Mesendoderm (in vitro differentiated cells): ENCODE results near the gene WIPF3.

Experiments used
- DNase-seq: peaks from one replicate; pipeline ENCODE4 v3.0.0; 2013
- H2AK5ac ChIP-seq: 2 replicates; pipeline ENCODE4 v1.6.1; 2013; ENCODE audit warnings: low read length, inconsistent platforms
- H2BK120ac ChIP-seq: 2 replicates; pipeline ENCODE4 v1.6.1; 2013; ENCODE audit warnings: low read depth, mild to moderate bottlenecking, low read length, moderate library complexity, mixed read lengths
- H2BK15ac ChIP-seq: replicated peaks from 2 replicates; pipeline ENCODE4 v1.6.1; 2013; ENCODE audit warnings: low read depth, mild to moderate bottlenecking, moderate library complexity
- H2BK5ac ChIP-seq: 2 replicates; pipeline ENCODE4 v1.6.1; 2013; ENCODE audit warnings: low read length, inconsistent platforms
- H3K18ac ChIP-seq: 2 replicates; pipeline ENCODE4 v1.6.1; 2013; ENCODE audit warnings: mild to moderate bottlenecking, low read length, mixed read lengths
- H3K23ac ChIP-seq: one replicate; pipeline ENCODE4 v1.6.1; 2013; ENCODE audit warnings: low read length
- H3K27ac ChIP-seq: 2 replicates; pipeline ENCODE4 v1.5.1; 2013; ENCODE audit warnings: low read depth, mild to moderate bottlenecking, inconsistent platforms, low read length, moderate library complexity
- H3K27me3 ChIP-seq: 2 replicates; pipeline ENCODE4 v1.6.1; 2013; ENCODE audit warnings: low read length, control low read depth, mild to moderate bottlenecking, inconsistent platforms; ENCODE audit not compliant: insufficient read depth, poor library complexity
- H3K36me3 ChIP-seq: 2 replicates; pipeline ENCODE4 v1.6.1; 2013; ENCODE audit warnings: low read length, inconsistent platforms; ENCODE audit not compliant: control insufficient read depth, insufficient read depth
- H3K4ac ChIP-seq: one replicate; pipeline ENCODE4 v1.6.1; 2013; ENCODE audit warnings: low read depth, mild to moderate bottlenecking, low read length, moderate library complexity
- H3K4me1 ChIP-seq: 2 replicates; pipeline ENCODE4 v1.6.1; 2013; ENCODE audit warnings: low read depth, low read length, inconsistent platforms; ENCODE audit not compliant: control insufficient read depth
- H3K4me2 ChIP-seq: 2 replicates; pipeline ENCODE4 v1.6.1; 2013; ENCODE audit warnings: low read length
- H3K4me3 ChIP-seq: 2 replicates; pipeline ENCODE4 v1.5.1; 2013; ENCODE audit warnings: mild to moderate bottlenecking, low read length
- H3K56ac ChIP-seq: one replicate; pipeline ENCODE4 v1.6.1; 2013; ENCODE audit warnings: low read length
- H3K79me1 ChIP-seq: 2 replicates; pipeline ENCODE4 v1.6.1; 2013; ENCODE audit warnings: low read length, inconsistent platforms
- H3K79me2 ChIP-seq: 2 replicates; pipeline ENCODE4 v1.6.1; 2013; ENCODE audit warnings: mild to moderate bottlenecking, low read length; ENCODE audit not compliant: control insufficient read depth, insufficient read depth
- H3K9ac ChIP-seq: 2 replicates; pipeline ENCODE4 v1.6.1; 2013; ENCODE audit warnings: low read length, inconsistent platforms
- H4K5ac ChIP-seq: one replicate; pipeline ENCODE4 v1.6.1; 2013; ENCODE audit warnings: low read length
- H4K8ac ChIP-seq: one replicate; pipeline ENCODE4 v1.6.1; 2013; ENCODE audit warnings: low read depth, mild to moderate bottlenecking, control low read depth, low read length, moderate library complexity
- WGBS: extraction: QIAGEN DNeasy Blood & Tissue Kit; methylation state at CpG from one replicate; pipeline ENCODE4 v1.1.7; 2013; ENCODE audit warnings: low lambda C conversion rate, missing lambda C conversion rate; ENCODE audit not compliant: insufficient coverage; ENCODE audit errors: extremely low coverage; 5-methylcytosine and 5-hydroxymethylcytosine counted together

Gene WIPF3

DNA sequence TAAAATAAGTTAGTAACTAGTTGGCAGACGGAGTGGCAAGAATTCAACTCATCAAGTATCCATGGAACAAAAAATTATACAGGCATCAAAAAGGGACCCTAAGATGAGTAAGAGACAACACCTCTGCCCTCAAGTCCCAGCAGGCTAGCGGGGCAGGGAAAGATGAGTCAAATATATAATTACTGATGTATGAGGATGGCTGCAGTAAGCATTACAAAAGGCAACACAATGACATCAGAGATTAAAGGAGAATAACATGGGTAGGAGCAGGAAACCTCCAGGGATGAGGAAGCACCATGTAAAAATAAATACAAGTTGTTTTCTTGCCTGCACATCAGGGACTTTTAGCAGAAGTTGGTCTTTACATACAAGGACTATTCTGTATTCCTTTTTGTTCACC, 133.9 kb downstream of the WIPF3 start:
- no peak overlapping the region for H3K18ac ChIP-seq
- H3K27me3 ChIP-seq = no peaks in the 10 kb centered on the region
- no peak overlapping the region for H3K4me2 ChIP-seq
- no peak overlapping the region for H3K27ac ChIP-seq
- no peak overlapping the region for H3K9ac ChIP-seq
- H4K8ac ChIP-seq = no peak overlapping the region
- H2BK120ac ChIP-seq = no peak overlapping the region
- H3K23ac ChIP-seq = no peak overlapping the region
- H3K56ac ChIP-seq = no peak overlapping the region
- H3K4me1 ChIP-seq = no peaks in the 10 kb centered on the region
- whole genome bisulfite sequencing = no CpG with 5 or more reads among the region's 2 CpGs
- no peak overlapping the region for H4K5ac ChIP-seq
- H3K79me2 ChIP-seq = no peaks in the 10 kb centered on the region
- H3K4me3 ChIP-seq = no peak overlapping the region
- DNase-seq = no peak
- H2BK15ac ChIP-seq = no peak overlapping the region
- H2BK5ac ChIP-seq = no peak overlapping the region
- no peaks in the 10 kb centered on the region for H3K79me1 ChIP-seq
- H3K36me3 ChIP-seq = peaks cover 17% of the 10 kb centered on the region
- H2AK5ac ChIP-seq = no peak overlapping the region
- H3K4ac ChIP-seq = no peak overlapping the region

DNA sequence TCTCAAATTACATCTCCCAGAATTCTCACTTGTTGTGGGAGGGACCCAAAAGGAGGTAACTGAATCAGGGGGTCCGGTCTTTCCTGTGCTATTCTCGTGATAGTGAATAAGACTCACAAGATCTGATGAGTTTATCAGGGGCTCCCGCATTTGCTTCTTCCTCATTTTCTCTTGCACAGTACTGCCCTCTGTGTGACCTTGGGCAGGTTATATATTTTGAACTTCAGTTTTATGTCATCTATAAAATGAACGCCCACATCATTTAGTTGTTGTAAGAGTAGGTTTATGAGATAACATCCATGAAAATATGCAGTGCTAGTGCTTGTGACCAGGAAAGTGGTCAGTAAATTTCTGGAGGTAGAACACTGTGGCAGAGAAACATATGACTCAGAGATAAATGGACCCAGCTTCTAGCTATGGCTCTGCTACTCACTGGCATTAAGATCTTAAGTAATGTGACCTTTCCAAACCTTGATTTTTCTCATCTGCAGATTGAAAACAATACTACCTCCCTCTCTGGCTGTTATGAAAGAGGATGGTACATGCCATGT, 139.0 kb downstream of the WIPF3 start:
- Histone ChIP-seq H3K4me1 (no peaks in the 10 kb centered on the region), H2BK15ac (no peak overlapping the region), H3K18ac (no peak overlapping the region), H4K8ac (no peak overlapping the region), H3K23ac (no peak overlapping the region), H3K9ac (no peak overlapping the region), H2BK5ac (no peak overlapping the region), H3K36me3 (peaks cover 12% of the 10 kb centered on the region), H3K79me2 (no peaks in the 10 kb centered on the region), H3K4me3 (no peak overlapping the region), H3K4me2 (no peak overlapping the region), H2AK5ac (no peak overlapping the region), H3K56ac (no peak overlapping the region), H2BK120ac (no peak overlapping the region), H3K27me3 (no peaks in the 10 kb centered on the region), H3K4ac (no peak overlapping the region), H3K27ac (no peak overlapping the region), H4K5ac (no peak overlapping the region), H3K79me1 (no peaks in the 10 kb centered on the region)
- DNase-seq = no peak
- no CpG with 5 or more reads among the region's 4 CpGs for WGBS

DNA sequence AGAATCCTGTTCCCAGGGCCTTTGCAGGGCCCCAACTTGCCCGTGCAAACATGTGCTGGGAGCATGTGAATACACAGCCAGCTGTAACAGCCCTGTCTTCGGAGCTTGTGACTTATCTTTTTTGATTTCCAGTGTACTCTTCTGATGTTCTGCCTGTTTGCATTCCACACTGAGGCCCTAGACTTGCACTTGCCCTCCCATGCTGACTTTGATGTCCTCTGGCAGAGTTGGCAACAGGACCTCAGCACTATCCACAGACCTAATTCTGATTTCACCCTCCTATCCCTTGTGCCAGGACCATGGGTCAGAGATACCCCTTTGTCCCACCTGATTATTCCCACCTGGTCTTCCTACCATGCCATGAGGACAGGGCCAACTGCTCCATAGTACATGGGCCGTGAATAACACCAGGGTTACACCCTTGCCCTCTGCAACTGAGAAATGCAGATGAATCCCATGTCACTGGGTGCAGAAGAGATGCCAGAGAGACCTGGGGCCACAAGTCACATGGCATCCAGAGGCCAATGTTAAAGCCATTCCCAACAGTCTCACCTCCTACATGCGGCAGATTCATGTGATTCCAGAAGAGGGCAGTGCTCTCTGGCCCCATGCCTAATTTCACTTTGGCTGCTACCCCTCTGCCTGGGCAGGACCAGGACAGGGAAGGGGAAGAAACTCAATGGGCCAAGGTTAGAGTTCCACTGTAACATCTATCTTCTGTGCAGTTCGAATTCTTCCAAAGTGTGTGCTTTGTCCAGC, 140.3 kb downstream of the WIPF3 start:
- H3K23ac ChIP-seq = no peak overlapping the region
- H3K18ac ChIP-seq = no peak overlapping the region
- H3K4me3 ChIP-seq = no peak overlapping the region
- peaks cover 11% of the 10 kb centered on the region for H3K36me3 ChIP-seq
- H2BK120ac ChIP-seq = no peak overlapping the region
- no peak overlapping the region for H3K9ac ChIP-seq
- no peak overlapping the region for H2AK5ac ChIP-seq
- no peak overlapping the region for H2BK5ac ChIP-seq
- H3K4me2 ChIP-seq = no peak overlapping the region
- H3K79me1 ChIP-seq = no peaks in the 10 kb centered on the region
- H3K4ac ChIP-seq = no peak overlapping the region
- H3K79me2 ChIP-seq = no peaks in the 10 kb centered on the region
- H3K27ac ChIP-seq = no peak overlapping the region
- no peak overlapping the region for H4K5ac ChIP-seq
- no CpG with 5 or more reads among the region's 5 CpGs for WGBS
- no peaks in the 10 kb centered on the region for H3K4me1 ChIP-seq
- H4K8ac ChIP-seq = no peak overlapping the region
- DNase-seq = peak; percentile 78
- H2BK15ac ChIP-seq = no peak overlapping the region
- H3K56ac ChIP-seq = no peak overlapping the region
- H3K27me3 ChIP-seq = no peaks in the 10 kb centered on the region

DNA sequence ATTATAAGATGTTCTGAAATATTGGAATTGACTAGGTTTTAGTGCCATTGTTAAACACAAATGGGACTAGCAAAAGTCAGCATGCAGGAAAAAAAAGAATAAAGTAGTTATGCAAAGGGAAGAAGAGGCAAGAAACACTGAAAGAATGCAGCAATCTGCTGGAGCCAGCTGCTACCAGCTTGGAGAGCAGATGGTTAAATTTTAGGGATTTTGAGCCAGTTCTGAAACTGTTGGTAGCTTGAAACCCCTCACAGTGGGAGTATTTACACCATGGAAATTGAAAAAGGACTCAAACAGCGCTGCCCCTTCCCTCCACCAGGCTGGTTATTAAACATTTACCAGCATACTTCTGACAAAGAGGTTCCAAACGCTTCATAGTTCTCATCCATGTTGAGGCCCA, 142.3 kb downstream of the WIPF3 start:
- Histone ChIP-seq H2BK5ac (no peak overlapping the region), H3K4me1 (no peaks in the 10 kb centered on the region), H3K56ac (no peak overlapping the region), H4K8ac (no peak overlapping the region), H3K27me3 (no peaks in the 10 kb centered on the region), H3K4ac (no peak overlapping the region), H3K23ac (no peak overlapping the region), H3K79me2 (no peaks in the 10 kb centered on the region), H2AK5ac (no peak overlapping the region), H3K4me2 (no peak overlapping the region), H2BK120ac (no peak overlapping the region), H3K18ac (no peak overlapping the region), H3K27ac (no peak overlapping the region), H2BK15ac (no peak overlapping the region), H4K5ac (no peak overlapping the region), H3K9ac (no peak overlapping the region), H3K4me3 (no peak overlapping the region), H3K79me1 (no peaks in the 10 kb centered on the region), H3K36me3 (peaks cover 7% of the 10 kb centered on the region)
- no peak for DNase-seq
- no CpG with 5 or more reads among the region's 2 CpGs for WGBS

DNA sequence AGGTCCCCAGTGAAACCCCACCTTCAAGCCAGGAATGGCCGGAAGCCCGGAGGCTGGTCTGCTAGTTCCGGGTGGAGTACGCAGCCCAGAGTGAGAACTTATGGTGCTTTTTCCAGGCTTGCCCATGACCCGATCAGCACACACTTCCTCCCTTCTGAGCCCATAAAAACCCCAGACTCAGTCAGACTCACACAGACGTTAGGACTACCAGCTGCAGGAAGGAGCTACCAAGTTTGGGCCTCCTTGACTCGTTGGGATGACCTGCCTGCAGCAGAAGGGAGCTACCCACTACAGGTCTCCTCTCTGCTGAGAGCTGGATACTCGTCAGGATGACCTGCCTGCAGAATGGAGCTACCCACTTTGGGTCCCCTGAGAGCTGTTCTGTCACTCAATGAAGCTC, 144.2 kb downstream of the WIPF3 start:
- Histone ChIP-seq H3K9ac (no peak overlapping the region), H4K8ac (no peak overlapping the region)
- no CpG with 5 or more reads among the region's 8 CpGs for WGBS

DNA sequence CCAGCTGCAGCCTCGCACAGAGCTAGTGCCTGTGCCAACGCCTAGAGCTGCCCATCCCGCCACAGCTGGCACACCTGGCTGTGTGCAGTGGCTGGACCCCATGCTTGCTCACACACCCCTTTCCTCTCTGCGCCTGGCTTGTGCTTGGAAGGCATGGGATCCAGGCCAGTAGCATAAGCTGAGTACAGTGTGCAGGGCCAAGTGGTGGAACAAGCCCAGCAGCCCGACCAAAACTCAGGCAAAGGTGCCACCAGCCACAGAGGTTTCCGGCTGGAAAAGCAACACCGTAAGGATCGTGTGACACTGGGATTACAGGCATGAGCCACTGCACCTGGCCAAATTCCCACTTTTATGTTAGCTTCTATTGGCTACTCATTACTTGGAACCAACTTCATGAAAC, 144.9 kb downstream of the WIPF3 start:
- H2AK5ac ChIP-seq = no peak overlapping the region
- peaks cover 4% of the 10 kb centered on the region for H3K36me3 ChIP-seq

More for the DNA sequence above, 144.2 kb downstream of the WIPF3 start:
- Histone ChIP-seq H3K4me2 (no peak overlapping the region), H3K56ac (no peak overlapping the region), H3K79me2 (no peaks in the 10 kb centered on the region), H2BK15ac (no peak overlapping the region), H3K27me3 (no peaks in the 10 kb centered on the region), H3K4me1 (no peaks in the 10 kb centered on the region), H4K5ac (no peak overlapping the region), H2BK120ac (no peak overlapping the region), H3K23ac (no peak overlapping the region), H3K4me3 (no peak overlapping the region), H3K27ac (no peak overlapping the region), H2BK5ac (no peak overlapping the region), H2AK5ac (no peak overlapping the region), H3K18ac (no peak overlapping the region), H3K79me1 (no peaks in the 10 kb centered on the region), H3K4ac (no peak overlapping the region), H3K36me3 (peaks cover 7% of the 10 kb centered on the region)
- DNase-seq = no peak

More for the DNA sequence above, 144.9 kb downstream of the WIPF3 start:
- Histone ChIP-seq H2BK5ac (no peak overlapping the region), H3K4me2 (no peak overlapping the region), H4K5ac (no peak overlapping the region), H3K27ac (no peak overlapping the region), H2BK120ac (no peak overlapping the region), H3K4me1 (no peaks in the 10 kb centered on the region), H4K8ac (no peak overlapping the region), H3K18ac (no peak overlapping the region), H3K23ac (no peak overlapping the region), H2BK15ac (no peak overlapping the region), H3K9ac (no peak overlapping the region), H3K4me3 (no peak overlapping the region), H3K56ac (no peak overlapping the region), H3K79me2 (no peaks in the 10 kb centered on the region), H3K4ac (no peak overlapping the region), H3K79me1 (peaks cover 2% of the 10 kb centered on the region), H3K27me3 (no peaks in the 10 kb centered on the region)
- WGBS = no CpG with 5 or more reads among the region's 8 CpGs
- no peak for DNase-seq
